Right ventricle myocardium inferior (tissue), 1 donor: ENCODE results near the gene LARGE1. TPM values are rescaled to one million over a fixed set of nuclear protein-coding genes. Genes with fewer than 3 reads are reported as not detected.

Experiments used
- ATAC-seq: fragments of 200-7000 bp; cut with Tn5 transposase; one replicate; pipeline ENCODE4 v1.9.1; 2020; ENCODE audit warnings: mild to moderate bottlenecking, moderate library complexity
- DNase-seq: peaks from one replicate; pipeline ENCODE4 v3.0.0; 2021; ENCODE audit errors: missing footprints
- intact Hi-C: fragments of 100-400 bp; cut with DNase I; formaldehyde crosslinking; loops from one replicate; pipeline ENCODE4 v1.11.0; 2022
- total RNA-seq: library from RNA; stranded (reverse); fragmentation: NEBNext Ultra II Directional; extraction: Animal tissue kit (Norgen Biotek cat#: 25700); gene quantifications from one replicate; pipeline ENCODE4 v1.2.1, GENCODE V29; 2021
- donor health status: DM: no; HTN: yes; CAD: no; lungs with severe emphysema.

Gene LARGE1
- total RNA-seq, 1 donor from 2014 or later, result 152 TPM

GRCh38 chr22:33772745-33773144, 147.5 kb downstream of the LARGE1 start:
- DNase-seq (no peak), ATAC-seq (no peak)
- intact Hi-C loops, result loop anchor here (10.0 kb wide), 1 partner anchor 468 kb away; no protein-coding TSS in a partner anchor

GRCh38 chr22:33771136-33771535, 149.1 kb downstream of the LARGE1 start:
- DNase-seq (no peak), ATAC-seq (no peak)
- intact Hi-C loops, result loop anchor here (10.0 kb wide), 1 partner anchor 466 kb away; no protein-coding TSS in a partner anchor

GRCh38 chr22:33770723-33771122, 149.6 kb downstream of the LARGE1 start:
- intact Hi-C loops, result loop anchor here (10.0 kb wide), 1 partner anchor 466 kb away; no protein-coding TSS in a partner anchor
- DNase-seq, result no peak
- peak; percentile 50 for ATAC-seq

- no peak for DNase-seq
- ATAC-seq, result no peak
- intact Hi-C loops, result no loop called here
Observed at GRCh38 chr22:33766091-33766490, 154.2 kb downstream of the LARGE1 start.

GRCh38 chr22:33758961-33759360, 161.3 kb downstream of the LARGE1 start:
- intact Hi-C loops, result no loop called here
- ATAC-seq (no peak), DNase-seq (no peak)

GRCh38 chr22:33757802-33758483, 162.3 kb downstream of the LARGE1 start:
- no peak for DNase-seq
- intact Hi-C loops, result no loop called here

GRCh38 chr22:33757041-33757801, 163.1 kb downstream of the LARGE1 start:
- DNase-seq, result no peak
- ATAC-seq, result peak; percentile 27
- intact Hi-C loops, result no loop called here

More at GRCh38 chr22:33757802-33758483, 162.3 kb downstream of the LARGE1 start:
- peak; percentile 30 for ATAC-seq

- ATAC-seq (no peak), DNase-seq (no peak)
- intact Hi-C loops, result no loop called here
Observed at GRCh38 chr22:33756508-33756949, 163.7 kb downstream of the LARGE1 start.

- intact Hi-C loops, result no loop called here
- ATAC-seq (no peak), DNase-seq (no peak)
Observed at GRCh38 chr22:33748714-33749113, 171.6 kb downstream of the LARGE1 start.

GRCh38 chr22:33747576-33748180, 172.6 kb downstream of the LARGE1 start:
- intact Hi-C loops, result no loop called here
- no peak for ATAC-seq
- no peak for DNase-seq

- intact Hi-C loops, result no loop called here
- DNase-seq (no peak), ATAC-seq (no peak)
Observed at GRCh38 chr22:33747029-33747428, 173.2 kb downstream of the LARGE1 start.

GRCh38 chr22:33746501-33746928, 173.8 kb downstream of the LARGE1 start:
- ATAC-seq (no peak), DNase-seq (no peak)
- intact Hi-C loops, result no loop called here

GRCh38 chr22:33745501-33745900, 174.8 kb downstream of the LARGE1 start:
- intact Hi-C loops, result no loop called here
- ATAC-seq (no peak), DNase-seq (no peak)

- DNase-seq (no peak), ATAC-seq (no peak)
- intact Hi-C loops, result no loop called here
Observed at GRCh38 chr22:33743756-33744155, 176.5 kb downstream of the LARGE1 start.

- ATAC-seq (no peak), DNase-seq (no peak)
- intact Hi-C loops, result no loop called here
Observed at GRCh38 chr22:33741025-33741424, 179.3 kb downstream of the LARGE1 start.

GRCh38 chr22:33739516-33739915, 180.8 kb downstream of the LARGE1 start:
- no peak for ATAC-seq

GRCh38 chr22:33737662-33738061, 182.6 kb downstream of the LARGE1 start:
- ATAC-seq, result no peak
- no peak for DNase-seq
- intact Hi-C loops, result no loop called here

More at GRCh38 chr22:33739516-33739915, 180.8 kb downstream of the LARGE1 start:
- DNase-seq, result no peak
- intact Hi-C loops, result no loop called here

GRCh38 chr22:33735978-33736377, 184.3 kb downstream of the LARGE1 start:
- intact Hi-C loops, result no loop called here
- DNase-seq (no peak), ATAC-seq (no peak)

- no peak for ATAC-seq
- no peak for DNase-seq
- intact Hi-C loops, result loop anchor here (5.0 kb wide), 2 partner anchors 53 to 122 kb away; no protein-coding TSS in a partner anchor
Observed at GRCh38 chr22:33728847-33729246, 191.4 kb downstream of the LARGE1 start.
